ENCODE data around the gene COL4A4. TPM values are rescaled to one million over a fixed set of nuclear protein-coding genes. Genes with fewer than 3 reads are reported as not detected.

The COL4A4 gene
- total RNA-seq, 1 experiment from 2014 or later: 0.55 TPM

DNA sequence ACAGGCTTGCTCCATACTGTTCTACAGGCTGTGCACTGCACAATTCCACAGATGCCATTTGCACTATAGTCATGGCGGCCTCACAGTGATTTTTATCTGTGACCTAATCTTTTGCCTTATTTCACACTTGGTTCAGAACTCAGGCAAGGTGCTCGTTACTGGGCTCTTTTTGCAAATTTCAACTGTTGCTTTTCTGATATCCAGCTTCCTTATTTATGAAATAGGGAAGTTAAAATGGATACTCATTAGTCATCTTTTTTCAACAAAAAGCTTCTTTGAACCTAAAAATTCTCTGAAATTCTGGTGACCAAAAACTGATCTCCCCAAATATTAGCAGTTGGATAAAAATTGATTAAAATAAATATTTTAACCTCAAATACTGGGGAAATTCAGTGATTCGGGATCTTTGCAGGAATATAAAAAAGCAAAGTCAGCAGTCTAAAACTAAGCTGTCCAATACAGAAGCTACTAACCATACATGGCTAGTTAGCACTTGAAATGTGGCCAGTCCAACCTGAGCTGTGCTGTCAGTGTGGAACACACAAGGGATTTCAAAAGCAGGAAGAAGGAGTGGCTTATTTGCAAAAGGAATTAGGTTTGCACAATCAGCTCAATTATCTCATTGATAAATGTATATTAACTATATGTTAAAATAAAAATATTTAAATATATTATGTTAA lies 134.4 kb downstream of the COL4A4 start:
- H3K9me2 ChIP-seq (replicated peaks; ENCODE audit: low read length): no peaks in the 10 kb centered on the region
- no TSS peak for BruUV-seq (replicated peaks)
- ChIA-PET CTCF (no interaction called here), POLR2A (ENCODE audit: unreplicated experiment) (no interaction called here)
- no peaks in the 10 kb centered on the region for H4K20me1 ChIP-seq (ENCODE audit: low read length)
- H3K9ac ChIP-seq (ENCODE audit: low read length): no peak overlapping the region
- no peaks in the 10 kb centered on the region for H3K9me3 ChIP-seq (ENCODE audit: low read length)
- ATAC-seq (no peak), DNase-seq (no peak)
- H3K27ac ChIP-seq (ENCODE audit: low read length): no peak overlapping the region
- no peak overlapping the region for H3K4me3 ChIP-seq (ENCODE audit: low read length)
- H3K79me2 ChIP-seq (ENCODE audit: low read length): no peaks in the 10 kb centered on the region
- no peaks in the 10 kb centered on the region for H3K36me3 ChIP-seq (ENCODE audit: low read depth, low read length)
- H3K27me3 ChIP-seq (ENCODE audit: low read length): no peaks in the 10 kb centered on the region
- no peak overlapping the region for H2AFZ ChIP-seq (ENCODE audit: low read length)
- TF ChIP-seq EZH2phosphoT487 (IDR thresholded peaks at IDR 0.05; ENCODE audit: borderline replicate concordance, low read length) (no peak), EZH2 (IDR thresholded peaks at IDR 0.05; ENCODE audit: low read length, unreplicated experiment) (no peak), CTCF (conservative IDR thresholded peaks at IDR 0.05; ENCODE audit: low read depth, low read length) (no peak)
- no peak overlapping the region for H3K4me2 ChIP-seq (ENCODE audit: low read length)
- H3K4me1 ChIP-seq (ENCODE audit: insufficient read depth, low read length): no peaks in the 10 kb centered on the region
- intact Hi-C loops (cut with micrococcal nuclease): no loop called here
- H3F3A ChIP-seq (ENCODE audit: low read length, unreplicated experiment): no peaks in the 10 kb centered on the region

DNA sequence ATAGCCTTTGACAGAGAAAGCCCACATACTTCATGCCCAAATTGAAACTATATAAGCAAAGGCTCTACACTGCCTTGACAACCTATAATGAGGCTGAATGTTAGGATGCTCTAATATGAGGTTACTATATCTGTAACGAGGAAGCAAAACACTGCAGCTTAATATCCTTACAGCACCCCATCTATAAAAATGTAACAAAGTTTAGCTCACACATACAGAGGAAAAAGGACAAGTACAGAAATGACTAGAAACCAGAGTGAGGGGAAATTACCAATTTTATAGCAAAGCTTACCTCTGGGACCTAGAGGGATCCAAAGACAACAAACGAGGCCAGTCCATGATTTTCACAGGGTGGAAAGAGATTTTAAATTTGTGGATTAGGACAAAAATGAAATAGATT lies 138.5 kb downstream of the COL4A4 start:
- ChIA-PET CTCF (no interaction called here), POLR2A (ENCODE audit: unreplicated experiment) (no interaction called here)
- ATAC-seq: no peak
- Histone ChIP-seq H3K4me2 (ENCODE audit: low read length) (no peak overlapping the region), H3K27ac (ENCODE audit: low read length) (no peak overlapping the region), H4K20me1 (ENCODE audit: low read length) (no peaks in the 10 kb centered on the region), H2AFZ (ENCODE audit: low read length) (no peak overlapping the region), H3K79me2 (ENCODE audit: low read length) (no peaks in the 10 kb centered on the region), H3K4me1 (ENCODE audit: insufficient read depth, low read length) (no peaks in the 10 kb centered on the region), H3F3A (ENCODE audit: low read length, unreplicated experiment) (no peaks in the 10 kb centered on the region), H3K4me3 (ENCODE audit: low read length) (no peak overlapping the region), H3K9me2 (replicated peaks; ENCODE audit: low read length) (no peaks in the 10 kb centered on the region), H3K36me3 (ENCODE audit: low read depth, low read length) (no peaks in the 10 kb centered on the region), H3K9ac (ENCODE audit: low read length) (no peak overlapping the region), H3K9me3 (ENCODE audit: low read length) (no peaks in the 10 kb centered on the region), H3K27me3 (ENCODE audit: low read length) (no peaks in the 10 kb centered on the region)
- intact Hi-C loops (cut with micrococcal nuclease): no loop called here
- no peak for DNase-seq
- BruUV-seq (replicated peaks): no TSS peak
- TF ChIP-seq EZH2phosphoT487 (IDR thresholded peaks at IDR 0.05; ENCODE audit: borderline replicate concordance, low read length) (no peak), EZH2 (IDR thresholded peaks at IDR 0.05; ENCODE audit: low read length, unreplicated experiment) (no peak), CTCF (conservative IDR thresholded peaks at IDR 0.05; ENCODE audit: low read depth, low read length) (no peak)

DNA sequence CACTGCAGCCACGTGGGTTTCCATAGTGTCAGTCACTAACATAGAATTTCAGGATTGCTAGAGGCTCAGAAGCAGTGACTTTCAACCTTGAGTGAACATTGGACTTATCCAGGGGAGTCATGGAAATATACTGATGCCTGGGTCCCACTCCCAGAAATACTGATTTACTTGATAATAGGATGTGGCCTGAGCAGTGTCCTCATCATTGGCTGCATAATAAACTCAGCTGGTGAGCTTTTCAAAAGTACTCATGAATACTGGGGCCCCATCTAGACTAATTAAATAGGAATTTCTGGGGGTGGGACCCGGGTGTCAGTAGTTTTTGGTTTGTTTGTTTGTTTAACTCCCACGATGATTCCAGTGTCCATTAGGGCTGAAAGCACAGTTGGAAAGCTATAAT lies 141.4 kb downstream of the COL4A4 start:
- Histone ChIP-seq H3K36me3 (ENCODE audit: low read depth, low read length) (no peaks in the 10 kb centered on the region), H3K4me2 (ENCODE audit: low read length) (no peak overlapping the region), H3K4me1 (ENCODE audit: insufficient read depth, low read length) (no peaks in the 10 kb centered on the region), H3K9me3 (ENCODE audit: low read length) (no peaks in the 10 kb centered on the region), H3K4me3 (ENCODE audit: low read length) (no peak overlapping the region), H4K20me1 (ENCODE audit: low read length) (no peaks in the 10 kb centered on the region), H3K9ac (ENCODE audit: low read length) (no peak overlapping the region), H3K79me2 (ENCODE audit: low read length) (no peaks in the 10 kb centered on the region), H3K9me2 (replicated peaks; ENCODE audit: low read length) (no peaks in the 10 kb centered on the region), H2AFZ (ENCODE audit: low read length) (no peak overlapping the region), H3F3A (ENCODE audit: low read length, unreplicated experiment) (no peaks in the 10 kb centered on the region), H3K27ac (ENCODE audit: low read length) (no peak overlapping the region), H3K27me3 (ENCODE audit: low read length) (no peaks in the 10 kb centered on the region)
- BruUV-seq (replicated peaks): no TSS peak
- POLR2A ChIA-PET (ENCODE audit: unreplicated experiment): no interaction called here
- intact Hi-C loops (cut with micrococcal nuclease): no loop called here
- no peak for DNase-seq
- CTCF ChIA-PET: no interaction called here
- TF ChIP-seq EZH2phosphoT487 (IDR thresholded peaks at IDR 0.05; ENCODE audit: borderline replicate concordance, low read length) (no peak), EZH2 (IDR thresholded peaks at IDR 0.05; ENCODE audit: low read length, unreplicated experiment) (no peak), CTCF (conservative IDR thresholded peaks at IDR 0.05; ENCODE audit: low read depth, low read length) (no peak)
- no peak for ATAC-seq

Measured in PC-3 (cell line).